Stimulated activated CD8-positive, alpha-beta memory T cell treated with anti-CD3 and anti-CD28 coated beads, Interleukin-4, amount 100 ng/mL, for 4 hours (primary cell): ENCODE results near the gene PADI6.

Source experiments
- DNase-seq, 2 donors: peaks; one replicate each; pipeline ENCODE4 v3.0.0-alpha.2; 2020; ENCODE audit warnings: low read depth in 2 of 2, low spot score in 1 of 2

PADI6 gene

GRCh38 chr1:17356387-17357026 is 15.5 kb upstream of the PADI6 start:
- no peak for DNase-seq

GRCh38 chr1:17358557-17358956 is 13.4 kb upstream of the PADI6 start:
- no peak for DNase-seq

GRCh38 chr1:17359031-17359430 is 13.0 kb upstream of the PADI6 start:
- DNase-seq, result no peak

GRCh38 chr1:17359808-17360207 is 12.2 kb upstream of the PADI6 start:
- DNase-seq, result no peak

GRCh38 chr1:17360272-17360956 is 11.6 kb upstream of the PADI6 start:
- DNase-seq, result no peak

GRCh38 chr1:17361687-17362086 is 10.3 kb upstream of the PADI6 start:
- DNase-seq, result no peak

GRCh38 chr1:17363351-17363750 is 8.6 kb upstream of the PADI6 start:
- no peak for DNase-seq

GRCh38 chr1:17363771-17364170 is 8.2 kb upstream of the PADI6 start:
- DNase-seq, result no peak

GRCh38 chr1:17365293-17365692 is 6.7 kb upstream of the PADI6 start:
- DNase-seq, result no peak

GRCh38 chr1:17369466-17369865 is 2.5 kb upstream of the PADI6 start:
- no peak for DNase-seq

GRCh38 chr1:17370618-17371017 is 1.4 kb upstream of the PADI6 start:
- DNase-seq, result no peak

GRCh38 chr1:17372955-17373354 is 959 bp downstream of the PADI6 start:
- DNase-seq, result no peak

- DNase-seq, result no peak
Observed at GRCh38 chr1:17375651-17376050, 3.7 kb downstream of the PADI6 start.

- no peak for DNase-seq
Observed at GRCh38 chr1:17377325-17377953, 5.4 kb downstream of the PADI6 start.

- DNase-seq, result no peak
Observed at GRCh38 chr1:17381161-17381560, 9.2 kb downstream of the PADI6 start.

GRCh38 chr1:17392199-17392740 is 20.3 kb downstream of the PADI6 start:
- no peak for DNase-seq

GRCh38 chr1:17393230-17393629 is 21.2 kb downstream of the PADI6 start:
- DNase-seq, result no peak

- no peak for DNase-seq
Observed at GRCh38 chr1:17397910-17398695, 26.1 kb downstream of the PADI6 start.

- DNase-seq, result no peak
Observed at GRCh38 chr1:17400725-17401341, 28.8 kb downstream of the PADI6 start.

GRCh38 chr1:17401841-17402240 is 29.8 kb downstream of the PADI6 start:
- no peak for DNase-seq

GRCh38 chr1:17403081-17403480 is 31.1 kb downstream of the PADI6 start:
- no peak for DNase-seq
